ENCODE results near the gene LHX8.

DNA sequence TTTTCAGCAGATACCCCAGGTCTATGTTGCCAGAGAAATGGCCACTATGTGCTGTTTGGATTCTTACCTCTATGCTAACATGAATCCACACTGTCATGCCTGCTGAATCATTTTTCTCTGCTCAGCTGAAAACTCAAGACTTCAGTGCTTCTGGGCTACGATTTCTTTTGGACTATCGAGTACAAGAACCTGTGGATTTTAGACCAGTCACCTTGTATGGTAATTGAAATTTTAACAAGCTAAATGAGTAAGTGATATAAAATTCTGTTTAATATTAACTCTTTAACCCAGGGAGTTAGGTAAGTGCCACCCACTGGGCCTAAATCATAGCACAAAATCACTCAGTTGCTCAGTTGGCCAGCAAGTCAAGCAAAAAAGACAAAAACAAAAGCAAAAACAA is 35.8 kb downstream of the LHX8 start:
- TF ChIP-seq E2F6 (IDR thresholded peaks at IDR 0.05; ENCODE audit: borderline replicate concordance, low read depth), result no peak
- TF ChIP-seq CTCF (IDR thresholded peaks at IDR 0.05), result no peak
- no peak for TF ChIP-seq SREBF2 (IDR thresholded peaks at IDR 0.05)
- no peak for TF ChIP-seq SMC3 (IDR thresholded peaks at IDR 0.05)
- no peak for TF ChIP-seq BCL3 (IDR thresholded peaks at IDR 0.05)

All from A549 (cell line).